GM21825 (cell line): Measurements from ENCODE around the gene MARK4.

ENCODE experiments used
- ATAC-seq: cut with Tn5 transposase; IDR thresholded peaks from one replicate; pipeline ENCODE4 v1.9.1; 2021; ENCODE audit warnings: mild to moderate bottlenecking, moderate library complexity; ENCODE audit not compliant: unreplicated experiment

Gene MARK4

DNA sequence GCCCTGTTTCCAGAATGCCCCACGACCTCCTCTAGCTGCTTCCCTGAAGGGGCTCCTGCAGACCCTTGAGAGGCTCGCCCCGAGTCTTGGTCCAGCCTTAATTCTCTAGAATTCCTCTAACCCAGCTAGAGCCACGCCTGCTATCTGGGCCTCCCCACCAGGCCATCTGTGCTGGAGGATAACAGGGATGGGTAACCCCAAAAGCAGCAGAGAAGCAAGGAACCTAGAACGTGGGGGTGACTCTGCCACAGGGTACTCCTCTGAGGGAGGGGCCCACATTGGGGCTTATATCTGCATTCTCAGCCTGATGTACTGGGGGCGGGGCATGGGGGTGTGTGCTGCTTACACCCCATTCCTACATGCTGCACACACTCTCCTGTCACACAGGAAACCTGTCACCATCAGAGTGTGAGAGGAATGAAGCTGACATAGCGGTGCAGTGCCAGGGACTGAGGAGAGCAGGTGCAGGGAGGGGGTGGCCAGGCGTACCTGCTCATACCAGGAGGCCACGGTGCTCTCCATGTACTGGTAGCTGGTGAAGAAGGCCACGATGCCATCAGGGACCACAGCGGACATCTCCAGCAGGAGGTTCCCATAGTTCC lies 103.3 kb downstream of the MARK4 start:
- no peak for ATAC-seq
